Calu3 (cell line): Measurements from ENCODE around the gene PCDHA2. TPM values are rescaled to one million over a fixed set of nuclear protein-coding genes. Genes with fewer than 3 reads are reported as not detected.
"Not testable (repeated sequence)": the region's sequence is repeated elsewhere in the genome, so short reads cannot be mapped to it uniquely, and the experiment has no call there.

Experiments
- BruUV-seq: library from RNA; stranded (reverse); fragments of 400-500 nt; replicated peaks from 2 replicates; lab custom pipeline; 2021; lab: Mats Ljungman, UMichigan
- CTCF ChIA-PET: fragments of 300-600 bp; sonication (Branson Sonifier 250); formaldehyde crosslinking; loops from one replicate; lab custom pipeline; 2022; ENCODE audit warnings: antibody characterized with exemption; lab: Charles Lee
- DNase-seq: peaks from one replicate; pipeline ENCODE4 v3.0.0; 2022
- H3K27ac Mint-ChIP-seq: one replicate; pipeline ENCODE4 v1.8.0; 2022; ENCODE audit warnings: mixed read lengths; ENCODE audit not compliant: unreplicated experiment
- H3K27me3 Mint-ChIP-seq: one replicate; pipeline ENCODE4 v1.8.0; 2022; ENCODE audit warnings: mixed read lengths; ENCODE audit not compliant: unreplicated experiment
- H3K36me3 Mint-ChIP-seq: one replicate; pipeline ENCODE4 v1.8.0; 2022; ENCODE audit warnings: mild to moderate bottlenecking, moderate library complexity, mixed read lengths; ENCODE audit not compliant: insufficient read depth, unreplicated experiment
- H3K4me1 Mint-ChIP-seq: one replicate; pipeline ENCODE4 v1.8.0; 2022; ENCODE audit warnings: mild to moderate bottlenecking, low read depth, mixed read lengths; ENCODE audit not compliant: unreplicated experiment
- H3K4me3 Mint-ChIP-seq: one replicate; pipeline ENCODE4 v1.8.0; 2022; ENCODE audit warnings: mild to moderate bottlenecking, low read depth, moderate library complexity, mixed read lengths; ENCODE audit not compliant: unreplicated experiment
- H3K9me3 Mint-ChIP-seq: one replicate; pipeline ENCODE4 v1.8.0; 2022; ENCODE audit warnings: low read depth, mixed read lengths; ENCODE audit not compliant: unreplicated experiment
- intact Hi-C: fragments of 100-400 bp; cut with micrococcal nuclease; formaldehyde crosslinking; loops from one replicate; pipeline ENCODE4 v1.10.0; 2022; ENCODE audit not compliant: unreplicated experiment
- total RNA-seq: library from RNA; stranded (reverse); gene quantifications from 2 replicates; pipeline ENCODE4 v1.2.3, GENCODE V29; 2022
- TF ChIP-seq, protein P1 (sequence below): fragments of 200-600 bp; IDR thresholded peaks from one replicate; pipeline ENCODE4 v1.8.0; 2022; ENCODE audit warnings: antibody characterized with exemption; ENCODE audit not compliant: unreplicated experiment

The PCDHA2 gene
- total RNA-seq, 1 experiment from 2014 or later: 0.19 TPM

- BruUV-seq: no TSS peak
- H3K4me3 Mint-ChIP-seq: no peak overlapping the region
- H3K4me1 Mint-ChIP-seq: no peaks in the 10 kb centered on the region
- no peak overlapping the region for H3K27ac Mint-ChIP-seq
- no peaks in the 10 kb centered on the region for H3K36me3 Mint-ChIP-seq
- CTCF ChIA-PET: no interaction called here
- TF ChIP-seq, protein P1, sequence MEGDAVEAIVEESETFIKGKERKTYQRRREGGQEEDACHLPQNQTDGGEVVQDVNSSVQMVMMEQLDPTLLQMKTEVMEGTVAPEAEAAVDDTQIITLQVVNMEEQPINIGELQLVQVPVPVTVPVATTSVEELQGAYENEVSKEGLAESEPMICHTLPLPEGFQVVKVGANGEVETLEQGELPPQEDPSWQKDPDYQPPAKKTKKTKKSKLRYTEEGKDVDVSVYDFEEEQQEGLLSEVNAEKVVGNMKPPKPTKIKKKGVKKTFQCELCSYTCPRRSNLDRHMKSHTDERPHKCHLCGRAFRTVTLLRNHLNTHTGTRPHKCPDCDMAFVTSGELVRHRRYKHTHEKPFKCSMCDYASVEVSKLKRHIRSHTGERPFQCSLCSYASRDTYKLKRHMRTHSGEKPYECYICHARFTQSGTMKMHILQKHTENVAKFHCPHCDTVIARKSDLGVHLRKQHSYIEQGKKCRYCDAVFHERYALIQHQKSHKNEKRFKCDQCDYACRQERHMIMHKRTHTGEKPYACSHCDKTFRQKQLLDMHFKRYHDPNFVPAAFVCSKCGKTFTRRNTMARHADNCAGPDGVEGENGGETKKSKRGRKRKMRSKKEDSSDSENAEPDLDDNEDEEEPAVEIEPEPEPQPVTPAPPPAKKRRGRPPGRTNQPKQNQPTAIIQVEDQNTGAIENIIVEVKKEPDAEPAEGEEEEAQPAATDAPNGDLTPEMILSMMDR: no peak
- DNase-seq: no peak
- H3K9me3 Mint-ChIP-seq: peaks cover 12% of the 10 kb centered on the region
- intact Hi-C loops: no loop called here
- H3K27me3 Mint-ChIP-seq: no peaks in the 10 kb centered on the region
Measured at GRCh38 chr5:140795259-140795641, 598 bp downstream of the PCDHA2 start.

DNA sequence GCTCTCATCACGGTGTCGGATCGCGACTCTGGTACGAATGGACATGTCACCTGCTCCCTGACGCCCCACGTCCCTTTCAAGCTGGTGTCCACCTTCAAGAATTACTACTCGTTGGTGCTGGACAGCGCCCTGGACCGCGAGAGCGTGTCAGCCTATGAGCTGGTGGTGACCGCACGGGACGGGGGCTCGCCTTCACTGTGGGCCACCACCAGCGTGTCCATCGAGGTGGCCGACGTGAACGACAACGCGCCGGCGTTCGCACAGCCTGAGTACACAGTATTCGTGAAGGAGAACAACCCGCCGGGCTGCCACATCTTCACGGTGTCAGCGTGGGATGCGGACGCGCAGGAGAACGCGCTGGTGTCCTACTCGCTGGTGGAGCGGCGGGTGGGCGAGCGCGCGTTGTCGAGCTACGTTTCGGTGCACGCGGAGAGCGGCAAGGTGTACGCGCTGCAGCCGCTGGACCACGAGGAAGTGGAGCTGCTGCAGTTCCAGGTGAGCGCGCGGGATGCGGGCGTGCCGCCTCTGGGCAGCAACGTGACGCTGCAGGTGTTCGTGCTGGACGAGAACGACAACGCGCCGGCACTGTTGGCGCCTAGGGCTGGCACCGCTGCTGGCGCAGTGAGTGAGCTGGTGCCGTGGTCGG, 1.5 kb downstream of the PCDHA2 start:
- H3K36me3 Mint-ChIP-seq, H3K4me1 Mint-ChIP-seq, H3K27me3 Mint-ChIP-seq, CTCF ChIA-PET, DNase-seq, BruUV-seq, H3K4me3 Mint-ChIP-seq, H3K27ac Mint-ChIP-seq, intact Hi-C loops: not testable (repeated sequence)
- peaks cover 10% of the 10 kb centered on the region for H3K9me3 Mint-ChIP-seq

DNA sequence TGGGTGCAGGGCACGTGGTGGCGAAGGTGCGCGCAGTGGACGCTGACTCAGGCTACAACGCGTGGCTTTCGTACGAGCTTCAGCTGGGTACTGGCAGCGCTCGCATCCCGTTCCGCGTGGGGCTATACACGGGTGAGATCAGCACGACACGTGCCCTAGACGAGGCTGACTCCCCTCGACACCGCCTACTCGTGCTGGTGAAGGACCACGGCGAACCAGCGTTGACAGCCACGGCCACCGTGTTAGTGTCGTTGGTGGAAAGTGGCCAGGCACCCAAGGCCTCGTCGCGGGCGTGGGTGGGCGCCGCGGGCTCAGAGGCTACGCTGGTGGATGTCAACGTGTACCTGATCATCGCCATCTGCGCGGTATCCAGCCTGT, 2.1 kb downstream of the PCDHA2 start:
- DNase-seq: no peak
- H3K27me3 Mint-ChIP-seq: no peaks in the 10 kb centered on the region
- TF ChIP-seq, protein P1: no peak
- H3K27ac Mint-ChIP-seq: no peak overlapping the region
- CTCF ChIA-PET: no interaction called here
- intact Hi-C loops: no loop called here
- no TSS peak for BruUV-seq
- H3K4me3 Mint-ChIP-seq: no peak overlapping the region
- H3K36me3 Mint-ChIP-seq: no peaks in the 10 kb centered on the region
- peaks cover 11% of the 10 kb centered on the region for H3K9me3 Mint-ChIP-seq
- no peaks in the 10 kb centered on the region for H3K4me1 Mint-ChIP-seq

- DNase-seq: no peak
- intact Hi-C loops: loop anchor here (10.0 kb wide), 1 partner anchor 754 kb away; no protein-coding TSS in a partner anchor
- Mint-ChIP-seq H3K36me3 (peaks cover 5% of the 10 kb centered on the region), H3K4me3 (no peak within 1 kb of the TSS), H3K4me1 (no peaks in the 10 kb centered on the region), H3K9me3 (peaks cover 7% of the 10 kb centered on the region), H3K27me3 (no peaks in the 10 kb centered on the region), H3K27ac (no peak within 1 kb of the TSS)
- CTCF ChIA-PET: no interaction called here
- no TSS peak for BruUV-seq
- TF ChIP-seq, protein P1: no peak
Measured at GRCh38 chr5:140800816-140801493, 6.3 kb downstream of the PCDHA2 start, which contains the start of gene PCDHA3. TSS of gene PCDHA3 (plus strand) at chr5:140801057.

DNA sequence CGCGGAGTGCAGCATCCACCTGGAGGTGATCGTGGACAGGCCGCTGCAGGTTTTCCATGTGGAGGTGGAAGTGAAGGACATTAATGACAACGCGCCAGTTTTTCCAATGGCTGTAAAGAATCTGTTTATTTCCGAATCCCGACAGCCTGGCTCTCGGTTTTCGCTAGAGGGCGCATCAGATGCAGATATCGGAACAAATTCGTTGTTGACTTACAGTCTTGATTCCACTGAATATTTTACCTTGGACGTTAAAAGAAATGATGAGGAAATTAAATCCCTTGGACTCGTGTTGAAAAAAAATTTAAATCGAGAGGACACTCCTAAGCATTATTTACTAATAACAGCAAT, 6.8 kb downstream of the PCDHA2 start:
- TF ChIP-seq, protein P1: no peak
- Mint-ChIP-seq H3K27ac (no peak overlapping the region), H3K9me3 (peaks cover 7% of the 10 kb centered on the region), H3K27me3 (no peaks in the 10 kb centered on the region), H3K4me1 (no peaks in the 10 kb centered on the region), H3K4me3 (no peak overlapping the region), H3K36me3 (peaks cover 5% of the 10 kb centered on the region)
- intact Hi-C loops: loop anchor here (10.0 kb wide), 1 partner anchor 753 kb away; no protein-coding TSS in a partner anchor
- BruUV-seq: no TSS peak
- no peak for DNase-seq
- CTCF ChIA-PET: no interaction called here

DNA sequence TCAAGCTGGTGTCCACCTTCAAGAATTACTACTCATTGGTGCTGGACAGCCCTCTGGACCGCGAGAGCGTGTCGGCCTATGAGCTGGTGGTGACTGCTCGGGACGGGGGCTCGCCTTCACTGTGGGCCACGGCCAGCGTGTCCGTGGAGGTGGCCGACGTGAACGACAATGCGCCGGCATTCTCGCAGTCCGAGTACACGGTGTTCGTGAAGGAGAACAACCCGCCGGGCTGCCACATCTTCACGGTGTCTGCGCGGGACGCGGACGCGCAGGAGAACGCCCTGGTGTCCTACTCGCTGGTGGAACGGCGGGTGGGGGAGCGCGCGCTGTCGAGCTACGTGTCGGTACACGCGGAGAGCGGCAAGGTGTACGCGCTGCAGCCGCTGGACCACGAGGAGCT, 7.7 kb downstream of the PCDHA2 start:
- H3K36me3 Mint-ChIP-seq: peaks cover 12% of the 10 kb centered on the region
- H3K27ac Mint-ChIP-seq, DNase-seq, BruUV-seq, H3K4me3 Mint-ChIP-seq, H3K9me3 Mint-ChIP-seq, CTCF ChIA-PET, H3K4me1 Mint-ChIP-seq, H3K27me3 Mint-ChIP-seq: not testable (repeated sequence)
- intact Hi-C loops: loop anchor here (10.0 kb wide), 1 partner anchor 752 kb away; no protein-coding TSS in a partner anchor
